Iris pigment epithelial cell (primary cell): ENCODE measurements around the gene ETV5.

Source experiments
- DNase-seq: peaks from one replicate; pipeline ENCODE4 v3.0.0-alpha.2; 2011; ENCODE audit warnings: low read depth

ETV5 gene

GRCh38 chr3:186108941-186109865 is at the start of gene ETV5:
ETV5 (minus strand) TSS chr3:186109089; CDS start chr3:186105868, 3,221 bp downstream.
- DNase-seq: peak; percentile 100

- no peak for DNase-seq
Measured at GRCh38 chr3:186154641-186155040, 45.8 kb upstream of the ETV5 start.

- no peak for DNase-seq
Measured at GRCh38 chr3:186152889-186153292, 44.0 kb upstream of the ETV5 start.

- no peak for DNase-seq
Measured at GRCh38 chr3:186152361-186152798, 43.5 kb upstream of the ETV5 start.

- DNase-seq: no peak
Measured at GRCh38 chr3:186151077-186151971, 42.4 kb upstream of the ETV5 start.

GRCh38 chr3:186150041-186150830 is 41.3 kb upstream of the ETV5 start:
- DNase-seq: no peak

GRCh38 chr3:186149319-186149960 is 40.6 kb upstream of the ETV5 start:
- DNase-seq: no peak

- no peak for DNase-seq
Measured at GRCh38 chr3:186144257-186144656, 35.4 kb upstream of the ETV5 start.

- no peak for DNase-seq
Measured at GRCh38 chr3:186143250-186143649, 34.4 kb upstream of the ETV5 start.

GRCh38 chr3:186142393-186142932 is 33.6 kb upstream of the ETV5 start:
- DNase-seq: peak; percentile 36

- DNase-seq: no peak
Measured at GRCh38 chr3:186141790-186142189, 32.9 kb upstream of the ETV5 start.

- no peak for DNase-seq
Measured at GRCh38 chr3:186138272-186138981, 29.5 kb upstream of the ETV5 start.

- no peak for DNase-seq
Measured at GRCh38 chr3:186137051-186137685, 28.3 kb upstream of the ETV5 start.

GRCh38 chr3:186133980-186134379 is 25.1 kb upstream of the ETV5 start:
- DNase-seq: no peak

- no peak for DNase-seq
Measured at GRCh38 chr3:186132487-186132886, 23.6 kb upstream of the ETV5 start.

- DNase-seq: no peak
Measured at GRCh38 chr3:186129206-186129605, 20.3 kb upstream of the ETV5 start.

- no peak for DNase-seq
Measured at GRCh38 chr3:186128158-186128557, 19.3 kb upstream of the ETV5 start.

- no peak for DNase-seq
Measured at GRCh38 chr3:186127463-186127862, 18.6 kb upstream of the ETV5 start.

GRCh38 chr3:186125118-186125517 is 16.2 kb upstream of the ETV5 start:
- DNase-seq: no peak

- no peak for DNase-seq
Measured at GRCh38 chr3:186124592-186124991, 15.7 kb upstream of the ETV5 start.
